Peyer's patch (tissue), 4 donors: ENCODE data around the gene DNER.

ENCODE experiments used
- POLR2A ChIP-seq, 2 donors: fragments of 450-650 bp; IDR thresholded peaks; one replicate each; pipeline ENCODE4 v1.5.1; 2017; ENCODE audit warnings: antibody characterized with exemption in 2 of 2, mild to moderate bottlenecking in 2 of 2, moderate library complexity in 2 of 2
- TF ChIP-seq, protein P1 (sequence below), 6 experiments: fragments of 450-650 bp in 4 of 6; fragments of 200-600 bp in 2 of 6; sonication (generic) in 1 of 6; IDR thresholded peaks; one replicate each; pipeline ENCODE4 v1.5.1; 2017 to 2019; ENCODE audit warnings: antibody characterized with exemption in 6 of 6, mild to moderate bottlenecking in 3 of 6, moderate library complexity in 1 of 6

DNA sequence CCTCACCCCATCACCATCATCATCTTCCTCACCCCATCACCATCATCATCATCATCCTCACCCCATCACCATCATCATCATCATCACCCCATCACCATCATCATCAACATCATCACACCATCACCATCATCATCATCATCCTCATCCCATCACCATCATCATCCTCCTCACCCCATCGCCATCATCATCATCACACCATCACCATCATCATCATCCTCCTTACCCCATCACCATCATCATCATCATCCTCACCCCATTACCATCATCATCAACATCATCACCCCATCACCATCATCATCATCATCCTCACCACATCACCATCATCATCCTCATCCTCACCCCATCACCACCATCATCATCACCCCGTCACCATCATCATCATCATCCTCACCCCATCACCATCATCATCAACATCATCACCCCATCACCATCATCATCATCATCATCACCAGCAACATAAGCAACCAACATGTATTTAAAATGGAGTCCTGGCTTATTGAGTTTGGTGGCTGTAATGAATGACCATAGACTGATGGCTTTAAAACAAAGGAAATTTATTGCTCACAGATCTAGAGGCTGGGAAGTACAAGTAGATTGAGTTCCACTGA lies 150.0 kb downstream of the DNER start:
- TF ChIP-seq POLR2A (IDR thresholded peaks at IDR 0.05): no peak
- TF ChIP-seq, protein P1, sequence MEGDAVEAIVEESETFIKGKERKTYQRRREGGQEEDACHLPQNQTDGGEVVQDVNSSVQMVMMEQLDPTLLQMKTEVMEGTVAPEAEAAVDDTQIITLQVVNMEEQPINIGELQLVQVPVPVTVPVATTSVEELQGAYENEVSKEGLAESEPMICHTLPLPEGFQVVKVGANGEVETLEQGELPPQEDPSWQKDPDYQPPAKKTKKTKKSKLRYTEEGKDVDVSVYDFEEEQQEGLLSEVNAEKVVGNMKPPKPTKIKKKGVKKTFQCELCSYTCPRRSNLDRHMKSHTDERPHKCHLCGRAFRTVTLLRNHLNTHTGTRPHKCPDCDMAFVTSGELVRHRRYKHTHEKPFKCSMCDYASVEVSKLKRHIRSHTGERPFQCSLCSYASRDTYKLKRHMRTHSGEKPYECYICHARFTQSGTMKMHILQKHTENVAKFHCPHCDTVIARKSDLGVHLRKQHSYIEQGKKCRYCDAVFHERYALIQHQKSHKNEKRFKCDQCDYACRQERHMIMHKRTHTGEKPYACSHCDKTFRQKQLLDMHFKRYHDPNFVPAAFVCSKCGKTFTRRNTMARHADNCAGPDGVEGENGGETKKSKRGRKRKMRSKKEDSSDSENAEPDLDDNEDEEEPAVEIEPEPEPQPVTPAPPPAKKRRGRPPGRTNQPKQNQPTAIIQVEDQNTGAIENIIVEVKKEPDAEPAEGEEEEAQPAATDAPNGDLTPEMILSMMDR (IDR thresholded peaks at IDR 0.05): no peak
